Ovary (tissue), 3 donors: Measurements from ENCODE around the gene CHL1.

ENCODE experiments used
- CTCF ChIP-seq, 3 donors: fragments of 450-650 bp in 2 of 3; fragments of 200-600 bp in 1 of 3; IDR thresholded peaks; one replicate each; pipeline versions ENCODE4 v1.5.1 to v1.8.0; 2016 to 2022; ENCODE audit warnings: antibody characterized with exemption in 3 of 3, mild to moderate bottlenecking in 1 of 3
- POLR2A ChIP-seq: fragments of 450-650 bp; IDR thresholded peaks from one replicate; pipeline ENCODE4 v1.6.1; 2017; ENCODE audit warnings: antibody characterized with exemption, mild to moderate bottlenecking, moderate library complexity
- donor health status: DM: no; HTN: no; CAD: no.

GRCh38 chr3:294096-294495 lies 97.5 kb downstream of the CHL1 start:
- TF ChIP-seq CTCF (IDR thresholded peaks at IDR 0.05) (no peak), POLR2A (no peak)
